Upper lobe of right lung (tissue), 1 donor: Measurements from ENCODE around the gene NR1D1. TPM values are rescaled to one million over a fixed set of nuclear protein-coding genes. Genes with fewer than 3 reads are reported as not detected.

ENCODE experiments used
- ATAC-seq: fragments of 200-7000 bp; cut with Tn5 transposase; one replicate; pipeline ENCODE4 v1.9.1; 2020; ENCODE audit warnings: mild to moderate bottlenecking, moderate library complexity
- DNase-seq: peaks from one replicate; pipeline ENCODE4 v3.0.0-alpha.2; 2020
- H3K27ac ChIP-seq: fragments of 200-600 bp; one replicate; pipeline ENCODE4 v1.8.0; 2022
- H3K27me3 ChIP-seq: fragments of 200-600 bp; one replicate; pipeline ENCODE4 v1.8.0; 2022; ENCODE audit warnings: mild to moderate bottlenecking
- H3K36me3 ChIP-seq: fragments of 200-600 bp; one replicate; pipeline ENCODE4 v1.8.0; 2022
- H3K4me1 ChIP-seq: fragments of 200-600 bp; one replicate; pipeline ENCODE4 v1.8.0; 2022
- H3K4me3 ChIP-seq: fragments of 200-600 bp; one replicate; pipeline ENCODE4 v1.8.0; 2022; ENCODE audit warnings: mild to moderate bottlenecking
- H3K9me3 ChIP-seq: fragments of 200-600 bp; one replicate; pipeline ENCODE4 v1.8.0; 2022
- CTCF ChIP-seq: fragments of 200-600 bp; IDR thresholded peaks from one replicate; pipeline ENCODE4 v1.8.0; 2022; ENCODE audit warnings: antibody characterized with exemption
- intact Hi-C: fragments of 100-400 bp; cut with DNase I; formaldehyde crosslinking; loops from one replicate; pipeline ENCODE4 v1.11.0; 2022
- total RNA-seq: library from RNA; stranded (reverse); fragmentation: NEBNext Ultra II Directional; extraction: Animal tissue kit (Norgen Biotek cat#: 25700); gene quantifications from one replicate; pipeline ENCODE4 v1.2.1, GENCODE V29; 2021
- donor health status: DM: no; HTN: yes; CAD: no; lungs with severe emphysema.

The NR1D1 gene
- total RNA-seq, 1 donor from 2014 or later: 24.9 TPM

GRCh38 chr17:40122999-40123810, 22.8 kb upstream of the NR1D1 start:
- Histone ChIP-seq H3K4me1 (peaks cover 24% of the 10 kb centered on the region), H3K36me3 (peaks cover 31% of the 10 kb centered on the region), H3K4me3 (peak overlapping the region; percentile 100), H3K27ac (peak overlapping the region; percentile 94), H3K9me3 (no peaks in the 10 kb centered on the region), H3K27me3 (no peaks in the 10 kb centered on the region)
- DNase-seq (peak; percentile 66), ATAC-seq (peak; percentile 13)
- no peak for TF ChIP-seq CTCF
- intact Hi-C loops: no loop called here

- H3K27me3 ChIP-seq: no peaks in the 10 kb centered on the region
- TF ChIP-seq CTCF: peak; percentile 15
- H3K4me1 ChIP-seq: peaks cover 24% of the 10 kb centered on the region
- intact Hi-C loops: no loop called here
- H3K4me3 ChIP-seq: peak overlapping the region; percentile 100
- DNase-seq (peak; percentile 85), ATAC-seq (peak; percentile 66)
- H3K36me3 ChIP-seq: peaks cover 23% of the 10 kb centered on the region
- H3K27ac ChIP-seq: peak overlapping the region; percentile 94
- no peaks in the 10 kb centered on the region for H3K9me3 ChIP-seq
These were observed 22.0 kb upstream of the NR1D1 start for GRCh38 chr17:40122136-40122998.

- Histone ChIP-seq H3K9me3 (no peaks in the 10 kb centered on the region), H3K27me3 (no peaks in the 10 kb centered on the region), H3K4me1 (peaks cover 24% of the 10 kb centered on the region), H3K27ac (peak within 1 kb of the TSS; percentile 94), H3K36me3 (peaks cover 14% of the 10 kb centered on the region), H3K4me3 (peak within 1 kb of the TSS; percentile 100)
- peak; percentile 95 for DNase-seq
- no peak for TF ChIP-seq CTCF
- peak; percentile 90 for ATAC-seq
- intact Hi-C loops: no loop called here
These were observed 21.1 kb upstream of the NR1D1 start, which contains the start of gene MSL1 for GRCh38 chr17:40121181-40122135. TSS of gene MSL1 (plus strand) at chr17:40121971. CDS start at chr17:40122613, 642 bp downstream.

GRCh38 chr17:40115101-40115436, 14.7 kb upstream of the NR1D1 start:
- intact Hi-C loops: no loop called here
- Histone ChIP-seq H3K9me3 (no peaks in the 10 kb centered on the region), H3K27ac (peak overlapping the region; percentile 17), H3K36me3 (no peaks in the 10 kb centered on the region), H3K4me3 (no peak overlapping the region), H3K27me3 (no peaks in the 10 kb centered on the region), H3K4me1 (peaks cover 39% of the 10 kb centered on the region)
- DNase-seq (no peak), ATAC-seq (no peak)
- TF ChIP-seq CTCF: no peak

- Histone ChIP-seq H3K4me1 (peaks cover 50% of the 10 kb centered on the region), H3K36me3 (no peaks in the 10 kb centered on the region), H3K4me3 (peak overlapping the region; percentile 54), H3K27ac (peak overlapping the region; percentile 72), H3K9me3 (no peaks in the 10 kb centered on the region), H3K27me3 (no peaks in the 10 kb centered on the region)
- no peak for ATAC-seq
- DNase-seq: no peak
- intact Hi-C loops: no loop called here
- no peak for TF ChIP-seq CTCF
These were observed 13.5 kb upstream of the NR1D1 start for GRCh38 chr17:40113907-40114245.
